SK-N-MC (cell line): ENCODE results near the gene SAYSD1.

Source experiments
- EZH2 ChIP-seq: fragments of 200-600 bp; sonication (generic); IDR thresholded peaks from one replicate; pipeline ENCODE4 v1.6.1; 2017; ENCODE audit warnings: antibody characterized with exemption
- POLR2AphosphoS5 ChIP-seq: IDR thresholded peaks from 2 replicates; pipeline ENCODE4 v1.6.1; 2012; ENCODE audit warnings: mild to moderate bottlenecking, low read depth, low read length, borderline replicate concordance

- TF ChIP-seq EZH2 (no peak), POLR2AphosphoS5 (no peak)
These were observed 19.4 kb downstream of the SAYSD1 start for GRCh38 chr6:39095578-39095977.
